ENCODE results near the gene CILP2. TPM values are rescaled to one million over a fixed set of nuclear protein-coding genes. Genes with fewer than 3 reads are reported as not detected.

CILP2 gene
- polyA plus RNA-seq, 1 of the 3 experiments (the other 2 are of a cell fraction), result 1.9 TPM

GRCh38 chr19:19499272-19499995 is 38.6 kb upstream of the CILP2 start:
- H3K4me3 ChIP-seq (ENCODE audit: low read depth in 2 of 2, low read length in 1 of 2), result no peak overlapping the region
- H3K27ac ChIP-seq (ENCODE audit: low read depth in 2 of 2, low read length in 1 of 2), result no peak overlapping the region
- peaks cover 9% of the 10 kb centered on the region; the same call in 1 of the 2 replicates for H3K79me2 ChIP-seq (ENCODE audit: insufficient read depth)
- peaks cover under 1 to 65% of the 10 kb centered on the region in 2 experiments for H3K36me3 ChIP-seq (replicated peaks in 1 of 2; ENCODE audit: control insufficient read depth in 1 of 2, insufficient read depth in 2 of 2, low read length in 1 of 2)
- H3F3A ChIP-seq (replicated peaks; ENCODE audit: insufficient read depth), result no peaks in the 10 kb centered on the region
- H3K9ac ChIP-seq, result no peak overlapping the region
- TF ChIP-seq ELF1 (IDR thresholded peaks at IDR 0.05) (no peak), MAX (IDR thresholded peaks at IDR 0.05; ENCODE audit: low read depth) (no peak), POLR2AphosphoS5 (IDR thresholded peaks at IDR 0.05; ENCODE audit: low read depth, low read length) (no peak), RXRA (IDR thresholded peaks at IDR 0.05; ENCODE audit: borderline replicate concordance, low read depth) (no peak), EP300 (IDR thresholded peaks at IDR 0.05; ENCODE audit: borderline replicate concordance in 1 of 2, low read depth in 1 of 2, low read length in 1 of 2) (no peak), JUND (IDR thresholded peaks at IDR 0.05) (no peak), USF2 (IDR thresholded peaks at IDR 0.05; ENCODE audit: borderline replicate concordance, low read depth, low read length) (no peak), TEAD4 (IDR thresholded peaks at IDR 0.05; ENCODE audit: borderline replicate concordance, insufficient read depth) (no peak)
- no peak for DNase-seq
- ChIA-PET CTCF (interaction anchor here (0.8 kb wide), 1 partner anchor 8 kb away, joined by 3 read pairs; no protein-coding TSS in a partner anchor), POLR2A (no interaction called here)
- H3K4me2 ChIP-seq, result no peak overlapping the region
- H3K27me3 ChIP-seq (ENCODE audit: insufficient read depth), result no peaks in the 10 kb centered on the region
- no peaks in the 10 kb centered on the region for H4K20me1 ChIP-seq (ENCODE audit: insufficient read depth)
- H3K9me2 ChIP-seq, result no peaks in the 10 kb centered on the region
- no peak overlapping the region for H2AFZ ChIP-seq (ENCODE audit: low read depth)
- H3K9me3 ChIP-seq, result no peaks in the 10 kb centered on the region
- H3K4me1 ChIP-seq (ENCODE audit: control insufficient read depth in 1 of 2, insufficient read depth in 2 of 2, low read depth in 1 of 2, low read length in 1 of 2), result no peaks in the 10 kb centered on the region
- WGBS (ENCODE audit: low lambda C conversion rate), result 73% methylated on average over 2 of the region's 18 CpGs

GRCh38 chr19:19500975-19501644 is 37.0 kb upstream of the CILP2 start:
- no peak for DNase-seq
- H3K9me2 ChIP-seq, result no peaks in the 10 kb centered on the region
- no peak overlapping the region for H3K27ac ChIP-seq (ENCODE audit: low read depth in 2 of 2, low read length in 1 of 2)
- no peaks in the 10 kb centered on the region for H3K79me2 ChIP-seq (ENCODE audit: insufficient read depth)
- no peak overlapping the region for H2AFZ ChIP-seq (ENCODE audit: low read depth)
- no peaks in the 10 kb centered on the region for H4K20me1 ChIP-seq (ENCODE audit: insufficient read depth)
- ChIA-PET POLR2A (no interaction called here), CTCF (interaction anchor here (1.0 kb wide), 1 partner anchor 12 kb away, joined by 4 read pairs; no protein-coding TSS in a partner anchor)
- H3K27me3 ChIP-seq (ENCODE audit: insufficient read depth), result no peaks in the 10 kb centered on the region
- H3K4me1 ChIP-seq (ENCODE audit: control insufficient read depth in 1 of 2, insufficient read depth in 2 of 2, low read depth in 1 of 2, low read length in 1 of 2), result no peaks in the 10 kb centered on the region
- no peak overlapping the region for H3K4me3 ChIP-seq (ENCODE audit: low read depth in 2 of 2, low read length in 1 of 2)
- H3K36me3 ChIP-seq (replicated peaks in 1 of 2; ENCODE audit: control insufficient read depth in 1 of 2, insufficient read depth in 2 of 2, low read length in 1 of 2), result peaks cover 4 to 68% of the 10 kb centered on the region in 2 experiments
- no peaks in the 10 kb centered on the region for H3F3A ChIP-seq (replicated peaks; ENCODE audit: insufficient read depth)
- no peak overlapping the region for H3K9ac ChIP-seq
- no peaks in the 10 kb centered on the region for H3K9me3 ChIP-seq
- 94% methylated on average over 20 of the region's 34 CpGs for WGBS (ENCODE audit: low lambda C conversion rate)
- H3K4me2 ChIP-seq, result no peak overlapping the region
- TF ChIP-seq REST (IDR thresholded peaks at IDR 0.05; ENCODE audit: low read depth, low read length), result no peak
- no peak for TF ChIP-seq USF2 (IDR thresholded peaks at IDR 0.05; ENCODE audit: borderline replicate concordance, low read depth, low read length)
- TF ChIP-seq CHD2 (IDR thresholded peaks at IDR 0.05; ENCODE audit: low read length, partially characterized antibody), result no peak
- TF ChIP-seq TAF1 (IDR thresholded peaks at IDR 0.05; ENCODE audit: borderline replicate concordance, low read depth, low read length), result no peak
- TF ChIP-seq RCOR1 (IDR thresholded peaks at IDR 0.05; ENCODE audit: low read length), result no peak
- no peak for TF ChIP-seq POLR2AphosphoS5 (IDR thresholded peaks at IDR 0.05; ENCODE audit: low read depth, low read length)
- TF ChIP-seq PBX3 (IDR thresholded peaks at IDR 0.05), result no peak
- no peak for TF ChIP-seq TCF12 (IDR thresholded peaks at IDR 0.05)
- TF ChIP-seq SMC3 (IDR thresholded peaks at IDR 0.05; ENCODE audit: low read depth, low read length), result no peak
- TF ChIP-seq, protein P1, sequence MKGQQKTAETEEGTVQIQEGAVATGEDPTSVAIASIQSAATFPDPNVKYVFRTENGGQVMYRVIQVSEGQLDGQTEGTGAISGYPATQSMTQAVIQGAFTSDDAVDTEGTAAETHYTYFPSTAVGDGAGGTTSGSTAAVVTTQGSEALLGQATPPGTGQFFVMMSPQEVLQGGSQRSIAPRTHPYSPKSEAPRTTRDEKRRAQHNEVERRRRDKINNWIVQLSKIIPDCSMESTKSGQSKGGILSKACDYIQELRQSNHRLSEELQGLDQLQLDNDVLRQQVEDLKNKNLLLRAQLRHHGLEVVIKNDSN (IDR thresholded peaks at IDR 0.05; ENCODE audit: borderline replicate concordance, low read depth), result no peak
- no peak for TF ChIP-seq GABPA (IDR thresholded peaks at IDR 0.05; ENCODE audit: low read depth)
- TF ChIP-seq SIN3A (IDR thresholded peaks at IDR 0.05; ENCODE audit: borderline replicate concordance, low read depth, low read length), result no peak
